Right lobe of liver (tissue), 6 donors: Measurements from ENCODE around the gene KRTAP2-3. TPM values are rescaled to one million over a fixed set of nuclear protein-coding genes. Genes with fewer than 3 reads are reported as not detected.

ENCODE experiments used
- ATAC-seq, 4 donors: fragments of 200-7000 bp; cut with Tn5 transposase; one replicate each; pipeline ENCODE4 v1.9.1; 2020; ENCODE audit warnings: mild to moderate bottlenecking in 4 of 4, moderate library complexity in 4 of 4
- DNase-seq, 3 donors: peaks; one replicate each; pipeline ENCODE4 v3.0.0-alpha.2; 2020
- H3K27ac ChIP-seq, 3 donors: fragments of 200-600 bp; one replicate each; pipeline ENCODE4 v1.8.0; 2022
- H3K27me3 ChIP-seq, 2 donors: fragments of 200-600 bp; one replicate each; pipeline ENCODE4 v1.8.0; 2022
- H3K36me3 ChIP-seq, 4 donors: fragments of 200-600 bp; sonication (generic) in 1 of 4; one replicate each; pipeline versions ENCODE4 v1.5.1 to v1.8.0; 2017 to 2022; ENCODE audit warnings: control low read depth in 1 of 4
- H3K4me1 ChIP-seq, 4 donors: fragments of 200-600 bp; sonication (generic) in 1 of 4; one replicate each; pipeline versions ENCODE4 v1.5.1 to v1.8.0; 2017 to 2022; ENCODE audit warnings: control low read depth in 1 of 4
- H3K4me3 ChIP-seq, 3 donors: fragments of 200-600 bp; one replicate each; pipeline ENCODE4 v1.8.0; 2022
- H3K9me3 ChIP-seq, 4 donors: fragments of 200-600 bp; sonication (generic) in 1 of 4; one replicate each; pipeline versions ENCODE4 v1.5.1 to v1.8.0; 2017 to 2022; ENCODE audit warnings: control low read depth in 1 of 4
- POLR2A ChIP-seq: fragments of 450-650 bp; IDR thresholded peaks from one replicate; pipeline ENCODE4 v1.6.1; 2017; ENCODE audit warnings: antibody characterized with exemption, mild to moderate bottlenecking
- WGBS: methylation state at CpG from one replicate; pipeline ENCODE4 v1.1.6; 2018; ENCODE audit warnings: low coverage, low lambda C conversion rate; ENCODE audit not compliant: insufficient coverage; ENCODE audit errors: missing lambda C conversion rate; 5-methylcytosine and 5-hydroxymethylcytosine counted together
- intact Hi-C, 2 donors: fragments of 100-400 bp; cut with DNase I; formaldehyde crosslinking; loops; one replicate each; pipeline versions ENCODE4 v1.11.2 to v1.14.1; 2022
- total RNA-seq, 6 experiments: library from RNA; depleted of rRNA in 2 of 6; stranded (reverse); fragments of >200 nt in 2 of 6; fragmentation: NEBNext Ultra II Directional in 3 of 6; extraction: Animal tissue kit (Norgen Biotek cat#: 25700) in 3 of 6; gene quantifications; one replicate each; pipeline versions ENCODE4 v1.1.0 to v1.2.4, GENCODE V29; 2016 to 2023
- TF ChIP-seq, protein P1 (sequence below), 4 donors: fragments of 200-600 bp in 3 of 4; fragments of 450-650 bp in 1 of 4; IDR thresholded peaks; one replicate each; pipeline versions ENCODE4 v1.5.1 to v1.8.0; 2016 to 2022; ENCODE audit warnings: antibody characterized with exemption in 4 of 4, mild to moderate bottlenecking in 2 of 4
- donor health status: DM: no; HTN: yes; CAD: no.
- donor health status: DM: no; HTN: no; CAD: no.
- donor health status: DM: no; HTN: no; CAD: no.
- donor health status: DM: no; HTN: yes; CAD: no.
- donor health status: DM: no; HTN: yes; CAD: no.

Gene KRTAP2-3
- total RNA-seq, 6 experiments from 2014 or later: not detected

- Histone ChIP-seq H3K9me3 (no peaks in the 10 kb centered on the region), H3K4me3 (no peak overlapping the region), H3K27ac (no peak overlapping the region), H3K36me3 (no peaks in the 10 kb centered on the region), H3K27me3 (no peaks in the 10 kb centered on the region), H3K4me1 (no peaks in the 10 kb centered on the region)
- 52% methylated on average over 7 of the region's 7 CpGs for WGBS
- no peak for TF ChIP-seq POLR2A
- TF ChIP-seq, protein P1, sequence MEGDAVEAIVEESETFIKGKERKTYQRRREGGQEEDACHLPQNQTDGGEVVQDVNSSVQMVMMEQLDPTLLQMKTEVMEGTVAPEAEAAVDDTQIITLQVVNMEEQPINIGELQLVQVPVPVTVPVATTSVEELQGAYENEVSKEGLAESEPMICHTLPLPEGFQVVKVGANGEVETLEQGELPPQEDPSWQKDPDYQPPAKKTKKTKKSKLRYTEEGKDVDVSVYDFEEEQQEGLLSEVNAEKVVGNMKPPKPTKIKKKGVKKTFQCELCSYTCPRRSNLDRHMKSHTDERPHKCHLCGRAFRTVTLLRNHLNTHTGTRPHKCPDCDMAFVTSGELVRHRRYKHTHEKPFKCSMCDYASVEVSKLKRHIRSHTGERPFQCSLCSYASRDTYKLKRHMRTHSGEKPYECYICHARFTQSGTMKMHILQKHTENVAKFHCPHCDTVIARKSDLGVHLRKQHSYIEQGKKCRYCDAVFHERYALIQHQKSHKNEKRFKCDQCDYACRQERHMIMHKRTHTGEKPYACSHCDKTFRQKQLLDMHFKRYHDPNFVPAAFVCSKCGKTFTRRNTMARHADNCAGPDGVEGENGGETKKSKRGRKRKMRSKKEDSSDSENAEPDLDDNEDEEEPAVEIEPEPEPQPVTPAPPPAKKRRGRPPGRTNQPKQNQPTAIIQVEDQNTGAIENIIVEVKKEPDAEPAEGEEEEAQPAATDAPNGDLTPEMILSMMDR (IDR thresholded peaks at IDR 0.05): no peak
- DNase-seq: no peak
- intact Hi-C loops: no loop called here
- no peak for ATAC-seq
Measured at GRCh38 chr17:41015454-41015853, 44.5 kb downstream of the KRTAP2-3 start.

DNA sequence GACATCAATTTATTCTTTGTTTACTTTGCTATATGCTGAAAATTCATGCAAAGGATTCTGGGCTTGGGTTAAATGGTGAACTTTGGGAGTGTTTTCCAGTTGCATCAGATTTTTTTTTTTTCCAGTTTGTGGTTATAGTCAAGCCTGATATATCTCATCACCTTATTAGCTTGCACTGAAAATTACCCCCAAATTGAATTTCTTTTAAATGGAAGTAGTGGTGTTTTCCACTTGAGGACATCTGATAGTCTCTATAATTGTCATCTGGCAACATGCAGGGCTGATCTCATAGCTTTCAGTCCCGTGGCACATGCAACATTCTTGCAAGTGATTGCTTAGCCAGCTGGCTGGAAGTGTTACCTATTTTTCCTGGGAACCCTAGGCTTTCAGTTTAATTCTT, 46.3 kb downstream of the KRTAP2-3 start:
- DNase-seq: no peak

GRCh38 chr17:41013181-41013580, 46.7 kb downstream of the KRTAP2-3 start:
- H3K4me3 ChIP-seq: no peak overlapping the region
- no peaks in the 10 kb centered on the region for H3K27me3 ChIP-seq
- TF ChIP-seq, protein P1 (IDR thresholded peaks at IDR 0.05): no peak
- TF ChIP-seq POLR2A: no peak
- no peak overlapping the region for H3K27ac ChIP-seq
- H3K9me3 ChIP-seq: no peaks in the 10 kb centered on the region
- no peaks in the 10 kb centered on the region for H3K36me3 ChIP-seq
- ATAC-seq: no peak
- intact Hi-C loops: no loop called here
- no peak for DNase-seq
- 67% methylated on average over 3 of the region's 3 CpGs for WGBS
- H3K4me1 ChIP-seq: no peaks in the 10 kb centered on the region

More for the DNA sequence above, 46.3 kb downstream of the KRTAP2-3 start:
- Histone ChIP-seq H3K36me3 (no peaks in the 10 kb centered on the region), H3K27ac (no peak overlapping the region), H3K4me3 (no peak overlapping the region), H3K27me3 (no peaks in the 10 kb centered on the region), H3K9me3 (no peaks in the 10 kb centered on the region), H3K4me1 (no peaks in the 10 kb centered on the region)
- TF ChIP-seq, protein P1 (IDR thresholded peaks at IDR 0.05): no peak
- TF ChIP-seq POLR2A: no peak
- WGBS: 18% methylated on average over 1 of the region's 1 CpG
- ATAC-seq: no peak
- intact Hi-C loops: no loop called here

DNA sequence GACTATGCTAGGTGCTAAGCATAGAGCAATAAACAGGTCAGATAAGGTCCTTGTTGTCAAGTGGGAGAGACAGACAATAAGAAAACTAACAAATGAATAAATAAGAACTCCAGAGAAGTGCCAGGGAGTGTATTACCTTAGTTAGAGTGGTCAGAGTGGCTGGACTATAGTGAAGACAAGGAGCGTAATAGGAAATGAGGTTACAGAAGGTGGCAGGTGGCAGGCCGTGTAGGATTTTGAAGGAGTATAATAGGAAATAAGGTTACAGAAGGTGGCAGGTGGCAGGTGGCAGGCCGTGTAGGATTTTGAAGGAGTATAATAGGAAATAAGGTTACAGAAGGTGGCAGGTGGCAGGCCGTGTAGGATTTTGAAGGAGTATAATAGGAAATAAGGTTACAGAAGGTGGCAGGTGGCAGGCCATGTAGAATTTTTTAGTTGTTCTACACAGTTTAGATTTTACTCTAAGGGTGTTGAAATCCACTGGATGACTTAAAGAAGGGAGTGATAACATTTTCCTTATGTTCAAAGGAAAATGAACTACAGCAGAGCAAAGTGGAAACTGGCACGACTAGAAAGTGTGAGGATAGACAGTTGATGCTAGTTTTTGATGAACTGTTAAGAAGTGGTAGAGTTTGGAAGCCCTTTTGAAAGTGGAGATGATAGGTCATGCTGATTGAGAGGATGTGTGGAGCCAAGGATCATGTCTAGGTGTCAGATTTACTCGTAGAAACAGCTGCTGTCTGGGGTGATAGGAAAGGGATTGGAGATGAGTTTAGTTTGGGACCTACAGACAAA, 47.4 kb downstream of the KRTAP2-3 start:
- TF ChIP-seq POLR2A: no peak
- TF ChIP-seq, protein P1 (IDR thresholded peaks at IDR 0.05): no peak
- no peak overlapping the region for H3K4me3 ChIP-seq
- no peak for ATAC-seq
- no peak overlapping the region for H3K27ac ChIP-seq
- no peaks in the 10 kb centered on the region for H3K9me3 ChIP-seq
- WGBS: 67% methylated on average over 6 of the region's 6 CpGs
- intact Hi-C loops: no loop called here
- H3K4me1 ChIP-seq: no peaks in the 10 kb centered on the region
- H3K27me3 ChIP-seq: no peaks in the 10 kb centered on the region
- no peak for DNase-seq
- no peaks in the 10 kb centered on the region for H3K36me3 ChIP-seq
